GM19452 (cell line): ENCODE data around the gene DGCR6.
"Not testable (repeated sequence)": the region's sequence is repeated elsewhere in the genome, so short reads cannot be mapped to it uniquely, and the experiment has no call there.

Source experiments
- ATAC-seq: cut with Tn5 transposase; IDR thresholded peaks from one replicate; pipeline ENCODE4 v1.9.1; 2021; ENCODE audit not compliant: unreplicated experiment

DGCR6 gene

GRCh38 chr22:18929459-18929858 is 23.3 kb downstream of the DGCR6 start:
- ATAC-seq: no peak

GRCh38 chr22:18931905-18932652 is 26.0 kb downstream of the DGCR6 start:
- ATAC-seq: no peak

- ATAC-seq: no peak
Measured at GRCh38 chr22:18933914-18934313, 27.8 kb downstream of the DGCR6 start.

- ATAC-seq: not testable (repeated sequence)
Measured at GRCh38 chr22:18934688-18935087, 28.6 kb downstream of the DGCR6 start.

- no peak for ATAC-seq
Measured at GRCh38 chr22:18935889-18936529, 29.9 kb downstream of the DGCR6 start, which contains the start of gene PRODH. Gene PRODH (minus strand): TSS chr22:18936293. CDS start chr22:18936287, 6 bp downstream.

- not testable (repeated sequence) for ATAC-seq
Measured at GRCh38 chr22:18938691-18939090, 32.6 kb downstream of the DGCR6 start.

GRCh38 chr22:18947105-18947504 is 41.0 kb downstream of the DGCR6 start:
- ATAC-seq: not testable (repeated sequence)

GRCh38 chr22:18947905-18948304 is 41.8 kb downstream of the DGCR6 start:
- no peak for ATAC-seq

GRCh38 chr22:18950141-18950540 is 44.0 kb downstream of the DGCR6 start:
- no peak for ATAC-seq

GRCh38 chr22:18952022-18952421 is 45.9 kb downstream of the DGCR6 start:
- no peak for ATAC-seq

- not testable (repeated sequence) for ATAC-seq
Measured at GRCh38 chr22:18953128-18953527, 47.0 kb downstream of the DGCR6 start.

- ATAC-seq: not testable (repeated sequence)
Measured at GRCh38 chr22:18954303-18954989, 48.3 kb downstream of the DGCR6 start.

GRCh38 chr22:18954990-18955571 is 49.0 kb downstream of the DGCR6 start:
- ATAC-seq: no peak

- no peak for ATAC-seq
Measured at GRCh38 chr22:18955696-18956095, 49.6 kb downstream of the DGCR6 start.

- not testable (repeated sequence) for ATAC-seq
Measured at GRCh38 chr22:18956121-18956895, 50.2 kb downstream of the DGCR6 start.

- not testable (repeated sequence) for ATAC-seq
Measured at GRCh38 chr22:18956956-18957355, 50.8 kb downstream of the DGCR6 start.

- not testable (repeated sequence) for ATAC-seq
Measured at GRCh38 chr22:18957621-18958320, 51.7 kb downstream of the DGCR6 start.

GRCh38 chr22:18958321-18958705 is 52.2 kb downstream of the DGCR6 start:
- ATAC-seq: not testable (repeated sequence)

GRCh38 chr22:18958738-18959137 is 52.6 kb downstream of the DGCR6 start:
- not testable (repeated sequence) for ATAC-seq

- ATAC-seq: not testable (repeated sequence)
Measured at GRCh38 chr22:18959266-18959665, 53.1 kb downstream of the DGCR6 start.
